Measurements from ENCODE around the gene ASPG.

DNA sequence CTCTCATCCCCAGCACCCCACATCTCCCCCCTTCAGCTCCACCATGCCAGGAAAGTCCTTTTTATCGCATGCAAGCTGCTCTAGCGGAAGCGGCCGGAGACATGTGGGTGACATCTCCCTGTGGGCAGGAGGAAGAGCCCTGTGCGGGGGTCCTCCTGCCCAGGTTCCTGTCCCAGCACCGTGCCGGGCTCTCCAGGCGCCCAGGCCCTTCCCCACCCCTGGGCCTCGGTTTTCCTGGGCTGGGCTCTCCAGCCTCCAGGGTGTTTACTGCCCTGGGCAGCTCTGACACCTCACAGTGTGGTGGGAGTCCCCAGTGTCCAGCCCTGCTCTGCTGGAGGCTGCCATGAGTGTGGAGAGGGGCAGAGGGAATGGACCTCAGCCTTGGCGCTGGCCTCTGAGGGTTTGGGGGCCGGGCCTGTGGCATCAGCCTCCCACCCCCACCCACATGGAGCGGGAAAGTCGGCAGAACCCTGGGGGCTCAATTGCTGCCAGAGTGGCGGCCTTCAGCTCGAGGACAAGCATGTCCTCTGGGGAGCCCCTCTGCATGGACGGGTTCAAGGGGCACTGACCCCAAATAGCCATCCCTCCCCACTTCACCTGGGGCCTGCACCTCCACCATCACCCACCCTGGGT, 16.9 kb downstream of the ASPG start:
- TF ChIP-seq, protein P1, sequence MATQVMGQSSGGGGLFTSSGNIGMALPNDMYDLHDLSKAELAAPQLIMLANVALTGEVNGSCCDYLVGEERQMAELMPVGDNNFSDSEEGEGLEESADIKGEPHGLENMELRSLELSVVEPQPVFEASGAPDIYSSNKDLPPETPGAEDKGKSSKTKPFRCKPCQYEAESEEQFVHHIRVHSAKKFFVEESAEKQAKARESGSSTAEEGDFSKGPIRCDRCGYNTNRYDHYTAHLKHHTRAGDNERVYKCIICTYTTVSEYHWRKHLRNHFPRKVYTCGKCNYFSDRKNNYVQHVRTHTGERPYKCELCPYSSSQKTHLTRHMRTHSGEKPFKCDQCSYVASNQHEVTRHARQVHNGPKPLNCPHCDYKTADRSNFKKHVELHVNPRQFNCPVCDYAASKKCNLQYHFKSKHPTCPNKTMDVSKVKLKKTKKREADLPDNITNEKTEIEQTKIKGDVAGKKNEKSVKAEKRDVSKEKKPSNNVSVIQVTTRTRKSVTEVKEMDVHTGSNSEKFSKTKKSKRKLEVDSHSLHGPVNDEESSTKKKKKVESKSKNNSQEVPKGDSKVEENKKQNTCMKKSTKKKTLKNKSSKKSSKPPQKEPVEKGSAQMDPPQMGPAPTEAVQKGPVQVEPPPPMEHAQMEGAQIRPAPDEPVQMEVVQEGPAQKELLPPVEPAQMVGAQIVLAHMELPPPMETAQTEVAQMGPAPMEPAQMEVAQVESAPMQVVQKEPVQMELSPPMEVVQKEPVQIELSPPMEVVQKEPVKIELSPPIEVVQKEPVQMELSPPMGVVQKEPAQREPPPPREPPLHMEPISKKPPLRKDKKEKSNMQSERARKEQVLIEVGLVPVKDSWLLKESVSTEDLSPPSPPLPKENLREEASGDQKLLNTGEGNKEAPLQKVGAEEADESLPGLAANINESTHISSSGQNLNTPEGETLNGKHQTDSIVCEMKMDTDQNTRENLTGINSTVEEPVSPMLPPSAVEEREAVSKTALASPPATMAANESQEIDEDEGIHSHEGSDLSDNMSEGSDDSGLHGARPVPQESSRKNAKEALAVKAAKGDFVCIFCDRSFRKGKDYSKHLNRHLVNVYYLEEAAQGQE (IDR thresholded peaks at IDR 0.05; ENCODE audit: insufficient read depth in 1 of 2, low read depth in 2 of 2, low read length in 2 of 2), result no peak
- no peak for TF ChIP-seq POLR2AphosphoS5 (IDR thresholded peaks at IDR 0.05; ENCODE audit: low read depth, low read length)
- TF ChIP-seq TAF1 (IDR thresholded peaks at IDR 0.05; ENCODE audit: borderline replicate concordance, insufficient read depth, low read length), result no peak
- TF ChIP-seq SIN3A (IDR thresholded peaks at IDR 0.05; ENCODE audit: borderline replicate concordance, insufficient read depth, low read length), result no peak
- TF ChIP-seq FOXP2 (optimal IDR thresholded peaks at IDR 0.05; ENCODE audit: borderline replicate concordance, extremely low read depth, extremely low read length, insufficient read depth), result no peak

Data from PFSK-1 (cell line).